ENCODE measurements around the gene OTOGL. TPM values are rescaled to one million over a fixed set of nuclear protein-coding genes. Genes with fewer than 3 reads are reported as not detected.
"Not testable (repeated sequence)": the region's sequence is repeated elsewhere in the genome, so short reads cannot be mapped to it uniquely, and the experiment has no call there.

OTOGL gene
- total RNA-seq, 4 donors from 2014 or later = 0.13 to 1.7 (median 0.23) TPM

GRCh38 chr12:80235944-80236343 lies 136.6 kb downstream of the OTOGL start:
- TF ChIP-seq CTCF (IDR thresholded peaks at IDR 0.05) (no peak), POLR2A (IDR thresholded peaks at IDR 0.05) (no peak)
- Histone ChIP-seq H3K9me3 (no peaks in the 10 kb centered on the region), H3K27ac (no peak overlapping the region), H3K4me3 (no peak overlapping the region), H3K4me1 (no peaks in the 10 kb centered on the region), H3K36me3 (no peaks in the 10 kb centered on the region), H3K27me3 (no peaks in the 10 kb centered on the region)
- no peak for DNase-seq

GRCh38 chr12:80239867-80240266 lies 140.5 kb downstream of the OTOGL start:
- Histone ChIP-seq H3K27me3 (no peaks in the 10 kb centered on the region), H3K4me1 (no peaks in the 10 kb centered on the region), H3K9me3 (no peaks in the 10 kb centered on the region)

GRCh38 chr12:80241576-80242273 lies 142.4 kb downstream of the OTOGL start:
- no peak overlapping the region for H3K27ac ChIP-seq
- no peak for DNase-seq

More at GRCh38 chr12:80239867-80240266, 140.5 kb downstream of the OTOGL start:
- H3K4me3 ChIP-seq = no peak overlapping the region
- no peaks in the 10 kb centered on the region for H3K36me3 ChIP-seq
- TF ChIP-seq POLR2A (IDR thresholded peaks at IDR 0.05) (no peak), CTCF (IDR thresholded peaks at IDR 0.05) (no peak)
- no peak for DNase-seq
- no peak overlapping the region for H3K27ac ChIP-seq

GRCh38 chr12:80242321-80242720 lies 143.0 kb downstream of the OTOGL start:
- no peaks in the 10 kb centered on the region for H3K4me1 ChIP-seq
- no peak overlapping the region for H3K4me3 ChIP-seq
- no peaks in the 10 kb centered on the region for H3K9me3 ChIP-seq
- no peaks in the 10 kb centered on the region for H3K27me3 ChIP-seq
- H3K27ac ChIP-seq = no peak overlapping the region
- TF ChIP-seq CTCF (IDR thresholded peaks at IDR 0.05) (no peak), POLR2A (IDR thresholded peaks at IDR 0.05) (no peak)
- DNase-seq = no peak
- no peaks in the 10 kb centered on the region for H3K36me3 ChIP-seq

More at GRCh38 chr12:80241576-80242273, 142.4 kb downstream of the OTOGL start:
- Histone ChIP-seq H3K4me3 (no peak overlapping the region), H3K27me3 (no peaks in the 10 kb centered on the region), H3K9me3 (no peaks in the 10 kb centered on the region), H3K4me1 (no peaks in the 10 kb centered on the region), H3K36me3 (no peaks in the 10 kb centered on the region)
- no peak for TF ChIP-seq POLR2A (IDR thresholded peaks at IDR 0.05)
- no peak for TF ChIP-seq CTCF (IDR thresholded peaks at IDR 0.05)

- not testable (repeated sequence) for H3K9me3 ChIP-seq, H3K27ac ChIP-seq, H3K36me3 ChIP-seq, H3K4me1 ChIP-seq, H3K27me3 ChIP-seq, DNase-seq, H3K4me3 ChIP-seq
Measured at GRCh38 chr12:80249581-80249980, 150.2 kb downstream of the OTOGL start.

- no peak overlapping the region for H3K27ac ChIP-seq
- H3K4me1 ChIP-seq = no peaks in the 10 kb centered on the region
- no peaks in the 10 kb centered on the region for H3K9me3 ChIP-seq
- H3K27me3 ChIP-seq = no peaks in the 10 kb centered on the region
- DNase-seq = no peak
- H3K4me3 ChIP-seq = no peak overlapping the region
- H3K36me3 ChIP-seq = no peaks in the 10 kb centered on the region
- TF ChIP-seq POLR2A (IDR thresholded peaks at IDR 0.05) (no peak), CTCF (IDR thresholded peaks at IDR 0.05) (no peak)
Measured at GRCh38 chr12:80257920-80258319, 158.6 kb downstream of the OTOGL start.
